MCF 10A (cell line): ENCODE results near the gene CD79B. TPM values are rescaled to one million over a fixed set of nuclear protein-coding genes. Genes with fewer than 3 reads are reported as not detected.

Experiments used
- BruUV-seq: library from RNA; stranded (reverse); fragments of 400-500 nt; replicated peaks from 2 replicates; lab custom pipeline; 2021; lab: Mats Ljungman, UMichigan
- CTCF ChIA-PET: fragments of 300-600 bp; sonication (Branson Sonifier 250); formaldehyde crosslinking; extraction: SDS; loops from one replicate; lab custom pipeline; 2021; ENCODE audit warnings: antibody characterized with exemption, inconsistent platforms; lab: Yijun Ruan, JAX
- POLR2A ChIA-PET: fragments of 300-600, 350-650 bp; sonication (Branson Sonifier 250); formaldehyde crosslinking; extraction: SDS; loops from one replicate; lab custom pipeline; 2020; ENCODE audit warnings: antibody characterized with exemption, inconsistent platforms; lab: Yijun Ruan, JAX
- DNase-seq: peaks from one replicate; pipeline ENCODE4 v3.0.0-alpha.2; 2018; ENCODE audit not compliant: unreplicated experiment
- H3K27ac Mint-ChIP-seq: one replicate; pipeline ENCODE4 v1.8.0; 2022; ENCODE audit warnings: mild to moderate bottlenecking, low read depth, mixed read lengths; ENCODE audit not compliant: unreplicated experiment
- H3K27me3 Mint-ChIP-seq: one replicate; pipeline ENCODE4 v1.8.0; 2022; ENCODE audit warnings: mixed read lengths; ENCODE audit not compliant: insufficient read depth, unreplicated experiment
- H3K36me3 Mint-ChIP-seq: one replicate; pipeline ENCODE4 v1.8.0; 2022; ENCODE audit warnings: mild to moderate bottlenecking, moderate library complexity, mixed read lengths; ENCODE audit not compliant: insufficient read depth, unreplicated experiment
- H3K4me1 Mint-ChIP-seq: one replicate; pipeline ENCODE4 v1.8.0; 2022; ENCODE audit warnings: mixed read lengths; ENCODE audit not compliant: insufficient read depth, unreplicated experiment
- H3K4me3 Mint-ChIP-seq: one replicate; pipeline ENCODE4 v1.8.0; 2022; ENCODE audit warnings: mild to moderate bottlenecking, moderate library complexity, mixed read lengths; ENCODE audit not compliant: unreplicated experiment
- H3K9me3 Mint-ChIP-seq: one replicate; pipeline ENCODE4 v1.8.0; 2022; ENCODE audit warnings: mixed read lengths; ENCODE audit not compliant: unreplicated experiment
- CTCF ChIP-seq: fragments of 200-600 bp; IDR thresholded peaks from one replicate; pipeline ENCODE4 v1.8.0; 2022; ENCODE audit warnings: antibody characterized with exemption, mild to moderate bottlenecking; ENCODE audit not compliant: unreplicated experiment
- intact Hi-C: fragments of 100-400 bp; cut with micrococcal nuclease; formaldehyde crosslinking; loops from 2 replicates; pipeline ENCODE4 v1.14.1; 2022
- total RNA-seq: library from RNA; stranded (reverse); gene quantifications from 2 replicates; pipeline ENCODE4 v1.2.3, GENCODE V29; 2022

The CD79B gene
- total RNA-seq, 1 experiment from 2014 or later: not detected

GRCh38 chr17:63948521-63948920, 16.4 kb upstream of the CD79B start:
- CTCF ChIA-PET: interaction anchor here (3.2 kb wide), 1 partner anchor 29 kb away, joined by 20 read pairs; the partner anchor contains the start of gene GH1

GRCh38 chr17:63947711-63948330, 15.7 kb upstream of the CD79B start:
- intact Hi-C loops: loop anchor here (5.0 kb wide), 1 partner anchor 36 kb away; the partner anchor contains the start of gene CSHL1
- no peak for DNase-seq
- Mint-ChIP-seq H3K27me3 (no peaks in the 10 kb centered on the region), H3K9me3 (no peaks in the 10 kb centered on the region), H3K4me1 (no peaks in the 10 kb centered on the region), H3K36me3 (no peaks in the 10 kb centered on the region), H3K27ac (no peak overlapping the region), H3K4me3 (no peak overlapping the region)
- CTCF ChIA-PET: interaction anchor here (0.7 to 1.2 kb wide), 3 partner anchors 10 to 77 kb away, joined by 3 to 4 read pairs (median 3); no protein-coding TSS in a partner anchor
- no TSS peak for BruUV-seq
- POLR2A ChIA-PET: no interaction called here
- no peak for TF ChIP-seq CTCF

More at GRCh38 chr17:63948521-63948920, 16.4 kb upstream of the CD79B start:
- Mint-ChIP-seq H3K4me3 (no peak overlapping the region), H3K27ac (no peak overlapping the region), H3K27me3 (no peaks in the 10 kb centered on the region), H3K36me3 (no peaks in the 10 kb centered on the region), H3K4me1 (no peaks in the 10 kb centered on the region), H3K9me3 (no peaks in the 10 kb centered on the region)
- BruUV-seq: no TSS peak
- no peak for DNase-seq
- no peak for TF ChIP-seq CTCF
- POLR2A ChIA-PET: no interaction called here
- intact Hi-C loops: loop anchor here (5.0 kb wide), 1 partner anchor 36 kb away; the partner anchor contains the start of gene CSHL1

GRCh38 chr17:63946440-63947363, 14.6 kb upstream of the CD79B start:
- intact Hi-C loops: loop anchor here (5.0 kb wide), 1 partner anchor 34 kb away; the partner anchor contains the start of gene CSHL1
- ChIA-PET CTCF (interaction anchor here (0.6 to 2.1 kb wide), 27 partner anchors 11 to 1134 kb away, joined by 3 to 16 read pairs (median 3); partner anchors contain the start of genes CSHL1, GH1 and GH2), POLR2A (no interaction called here)
- no peak overlapping the region for H3K4me3 Mint-ChIP-seq
- peak; percentile 82 for TF ChIP-seq CTCF
- H3K27ac Mint-ChIP-seq: no peak overlapping the region
- BruUV-seq: no TSS peak
- no peaks in the 10 kb centered on the region for H3K27me3 Mint-ChIP-seq
- no peaks in the 10 kb centered on the region for H3K4me1 Mint-ChIP-seq
- H3K9me3 Mint-ChIP-seq: no peaks in the 10 kb centered on the region
- no peaks in the 10 kb centered on the region for H3K36me3 Mint-ChIP-seq
- peak; percentile 35 for DNase-seq
